Small intestine (tissue), 7 donors: ENCODE measurements around the gene ZNF76. TPM values are rescaled to one million over a fixed set of nuclear protein-coding genes. Genes with fewer than 3 reads are reported as not detected.

Source experiments
- DNase-seq, 2 donors: peaks; one replicate each; pipeline versions ENCODE4 v3.0.0 to v3.0.0-alpha.2; 2013
- FAIRE-seq: peaks from 2 replicates; lab custom pipeline; 2012; peaks lifted over from hg19 to GRCh38; lab: Jason Lieb, UNC
- H3K27ac ChIP-seq, 3 donors: one replicate each; pipeline ENCODE4 v1.5.1; 2013; ENCODE audit warnings: low read length in 2 of 3, mild to moderate bottlenecking in 2 of 3, control low read depth in 1 of 3, inconsistent platforms in 1 of 3, low read depth in 1 of 3, moderate library complexity in 1 of 3
- H3K27me3 ChIP-seq, 3 donors: one replicate each; pipeline ENCODE4 v1.6.1; 2013; ENCODE audit warnings: low read length in 3 of 3, inconsistent platforms in 1 of 3; ENCODE audit not compliant: control insufficient read depth in 3 of 3, insufficient read depth in 3 of 3
- H3K36me3 ChIP-seq, 3 donors: one replicate each; pipeline ENCODE4 v1.6.1; 2013; ENCODE audit warnings: low read length in 3 of 3, inconsistent platforms in 1 of 3, low read depth in 1 of 3, mild to moderate bottlenecking in 1 of 3, moderate library complexity in 1 of 3; ENCODE audit not compliant: control insufficient read depth in 3 of 3, insufficient read depth in 2 of 3
- H3K4me1 ChIP-seq, 3 donors: one replicate each; pipeline ENCODE4 v1.6.1; 2013; ENCODE audit warnings: low read length in 2 of 3, inconsistent platforms in 1 of 3, low read depth in 1 of 3, mild to moderate bottlenecking in 1 of 3, moderate library complexity in 1 of 3; ENCODE audit not compliant: control insufficient read depth in 3 of 3, insufficient read depth in 2 of 3
- H3K4me3 ChIP-seq, 3 donors: one replicate each; pipeline ENCODE4 v1.5.1; 2013; ENCODE audit warnings: low read length in 3 of 3, control low read depth in 1 of 3, inconsistent platforms in 1 of 3, low read depth in 1 of 3, mild to moderate bottlenecking in 1 of 3, moderate library complexity in 1 of 3
- H3K9me3 ChIP-seq, 2 donors: one replicate each; pipeline ENCODE4 v1.6.1; 2013; ENCODE audit warnings: low read depth in 1 of 2, low read length in 1 of 2; ENCODE audit not compliant: control insufficient read depth in 2 of 2, insufficient read depth in 1 of 2
- WGBS, 3 donors: extraction: QIAGEN DNeasy Blood & Tissue Kit; methylation state at CpG; one replicate each; pipeline ENCODE4 v1.1.7; 2013; 5-methylcytosine and 5-hydroxymethylcytosine counted together
- polyA plus RNA-seq, 4 donors: library from polyadenylated mRNA; stranded (reverse) in 3 of 4; unstranded in 1 of 4; fragments of 200-250 nt in 3 of 4; fragments of 120-200 nt in 1 of 4; gene quantifications; one replicate each; pipeline versions ENCODE4 v1.2.1 to v1.2.3, GENCODE V29; 2013
- donor health status: healthy with polysubstance abuse.
- donor health status: control.
- donor health status: control.
- donor health status: Bipolar disorder and iron deficiency.
- donor health status: healthy.

Gene ZNF76
- polyA plus RNA-seq, 4 donors, result 16.2 to 33.9 (median 24.4) TPM

DNA sequence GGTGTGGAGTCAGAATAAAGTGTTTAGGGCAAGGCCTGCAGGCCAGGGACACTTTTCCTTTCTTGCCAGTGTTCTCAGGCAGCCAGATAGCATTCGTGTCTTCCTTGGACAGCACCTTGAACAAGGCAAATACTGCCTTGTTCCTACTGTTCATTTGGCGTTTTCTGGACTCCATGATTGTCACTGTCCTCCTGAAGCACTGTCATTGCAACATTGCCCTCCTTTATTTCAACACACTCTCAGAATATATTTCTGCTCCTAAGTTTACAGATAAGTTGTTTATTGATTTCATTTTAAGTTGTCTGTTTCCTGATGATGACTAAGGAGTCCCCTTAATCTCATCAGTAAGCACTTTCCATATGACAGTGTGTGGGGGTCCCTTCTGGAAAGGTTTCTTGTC lies 22.9 kb downstream of the ZNF76 start:
- Histone ChIP-seq H3K4me1 (no peaks in the 10 kb centered on the region), H3K9me3 (no peaks in the 10 kb centered on the region), H3K4me3 (no peak overlapping the region), H3K36me3 (peaks cover 0 to 46% (median 6%) of the 10 kb centered on the region in 3 donors), H3K27me3 (no peaks in the 10 kb centered on the region), H3K27ac (no peak overlapping the region)
- no peak for FAIRE-seq
- 91 to 100% (median 96%) methylated on average over 2 of the region's 2 CpGs for WGBS, 3 donors
- DNase-seq, result no peak

DNA sequence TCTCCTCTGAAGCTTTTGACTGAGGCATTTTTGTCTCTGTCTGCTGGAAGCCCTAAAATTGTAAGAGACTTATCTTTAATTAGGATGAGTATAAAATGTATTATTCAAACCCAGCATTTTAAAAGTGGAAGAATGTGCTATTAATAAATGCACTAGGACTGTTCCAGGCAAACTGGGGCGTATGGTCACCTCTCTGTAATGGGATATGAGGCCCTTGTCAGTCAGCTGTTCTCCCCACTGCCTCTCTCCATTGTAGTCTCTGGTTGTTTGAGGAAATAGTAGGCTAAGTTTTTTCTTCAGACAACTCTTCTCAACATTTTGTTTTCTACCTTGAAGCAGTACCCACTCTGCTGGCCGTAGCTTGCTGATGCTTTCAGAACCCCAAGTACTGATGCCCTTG lies 23.8 kb downstream of the ZNF76 start:
- H3K36me3 ChIP-seq, result peaks cover 5 to 55% (median 10%) of the 10 kb centered on the region in 3 donors
- WGBS, 3 donors, result 68 to 96% (median 90%) methylated on average over 2 of the region's 2 CpGs

DNA sequence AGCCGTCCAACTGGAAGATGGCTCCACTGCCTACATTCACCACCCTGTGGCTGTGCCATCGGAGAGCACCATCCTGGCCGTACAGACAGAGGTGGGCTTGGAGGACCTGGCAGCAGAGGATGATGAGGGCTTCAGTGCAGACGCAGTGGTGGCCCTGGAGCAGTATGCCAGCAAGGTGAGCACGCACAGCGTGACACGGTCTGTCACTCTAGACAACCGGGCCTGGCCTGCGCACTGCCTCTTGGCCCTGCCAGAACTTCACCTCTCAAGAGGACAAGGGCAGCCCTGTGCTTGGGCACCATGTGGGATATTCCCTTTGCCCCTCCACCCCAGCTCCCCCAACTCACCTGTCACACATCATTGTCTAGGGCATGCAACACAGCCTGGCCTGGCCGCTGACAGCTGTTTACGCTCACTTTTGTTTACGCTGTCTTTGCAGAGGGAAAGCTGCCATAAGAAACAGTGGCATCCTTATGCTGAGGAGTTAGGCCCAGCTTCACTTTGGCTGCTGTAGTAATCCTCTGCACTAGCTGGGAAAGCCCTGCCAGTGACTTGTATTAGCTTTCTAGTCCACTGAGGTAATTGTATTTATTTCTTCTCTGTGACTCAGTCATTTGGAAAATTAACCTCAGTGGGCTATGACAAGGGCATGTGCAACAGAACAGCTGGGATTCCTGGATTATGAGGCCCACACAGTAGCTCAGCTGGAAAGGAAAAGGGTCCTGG lies 28.3 kb downstream of the ZNF76 start:
- Histone ChIP-seq H3K27ac (no peak overlapping the region), H3K9me3 (no peaks in the 10 kb centered on the region), H3K27me3 (no peaks in the 10 kb centered on the region), H3K36me3 (peaks cover 14 to 83% (median 18%) of the 10 kb centered on the region in 3 donors), H3K4me1 (no peaks in the 10 kb centered on the region), H3K4me3 (no peak overlapping the region)
- no peak for FAIRE-seq
- DNase-seq, result no peak
- 91 to 95% (median 93%) methylated on average over 12 of the region's 12 CpGs for WGBS, 3 donors

More for the DNA sequence above, 23.8 kb downstream of the ZNF76 start:
- Histone ChIP-seq H3K27ac (no peak overlapping the region), H3K4me3 (no peak overlapping the region), H3K9me3 (no peaks in the 10 kb centered on the region), H3K4me1 (no peaks in the 10 kb centered on the region), H3K27me3 (no peaks in the 10 kb centered on the region)
- DNase-seq (no peak), FAIRE-seq (no peak)

DNA sequence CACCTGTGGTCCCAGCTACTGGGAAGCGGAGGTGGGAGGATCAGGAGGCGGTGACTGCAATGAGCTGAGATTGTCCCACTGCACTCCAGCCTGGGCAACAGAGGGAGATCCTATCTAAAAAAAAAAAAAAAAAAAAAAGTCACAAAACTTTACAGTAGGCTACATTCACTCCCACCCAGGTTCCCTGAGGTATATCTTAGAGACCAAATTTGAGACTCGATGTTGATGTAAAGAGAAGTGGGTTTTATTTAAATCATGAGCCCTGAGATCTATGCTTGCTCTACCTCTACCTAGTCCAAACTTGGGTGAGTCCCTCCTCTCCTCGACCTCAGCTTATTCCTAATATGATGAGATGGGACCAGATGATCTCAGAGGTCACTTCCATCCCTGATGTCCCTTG lies 29.3 kb downstream of the ZNF76 start:
- Histone ChIP-seq H3K36me3 (peaks cover 14 to 87% (median 24%) of the 10 kb centered on the region in 3 donors), H3K9me3 (no peaks in the 10 kb centered on the region), H3K27me3 (no peaks in the 10 kb centered on the region), H3K4me3 (no peak overlapping the region), H3K4me1 (no peaks in the 10 kb centered on the region), H3K27ac (no peak overlapping the region)
- DNase-seq (no peak), FAIRE-seq (no peak)
- 70 to 73% (median 73%) methylated on average over 4 of the region's 4 CpGs for WGBS, 3 donors

DNA sequence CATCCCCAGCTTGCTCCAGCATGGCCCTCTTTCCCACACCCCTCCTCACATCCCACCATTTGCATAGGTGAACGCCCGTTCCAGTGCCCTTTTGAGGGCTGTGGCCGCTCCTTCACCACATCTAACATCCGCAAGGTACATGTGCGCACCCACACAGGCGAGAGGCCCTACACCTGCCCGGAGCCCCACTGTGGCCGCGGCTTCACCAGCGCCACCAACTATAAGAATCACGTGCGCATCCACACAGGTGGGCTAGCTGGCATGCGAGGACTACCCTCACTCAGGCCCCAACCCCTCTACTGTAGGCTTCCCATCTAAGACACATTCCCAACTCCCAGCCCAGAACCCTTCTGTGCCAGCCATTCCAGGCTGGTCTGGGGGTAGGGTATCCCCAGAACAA lies 32.0 kb downstream of the ZNF76 start:
- WGBS, 3 donors, result 95 to 96% (median 95%) methylated on average over 13 of the region's 13 CpGs
- Histone ChIP-seq H3K9me3 (no peaks in the 10 kb centered on the region), H3K27ac (no peak overlapping the region), H3K36me3 (peaks cover 11 to 93% (median 24%) of the 10 kb centered on the region in 3 donors), H3K4me3 (no peak overlapping the region), H3K4me1 (no peaks in the 10 kb centered on the region), H3K27me3 (no peaks in the 10 kb centered on the region)
- DNase-seq, result no peak
- FAIRE-seq, result no peak

DNA sequence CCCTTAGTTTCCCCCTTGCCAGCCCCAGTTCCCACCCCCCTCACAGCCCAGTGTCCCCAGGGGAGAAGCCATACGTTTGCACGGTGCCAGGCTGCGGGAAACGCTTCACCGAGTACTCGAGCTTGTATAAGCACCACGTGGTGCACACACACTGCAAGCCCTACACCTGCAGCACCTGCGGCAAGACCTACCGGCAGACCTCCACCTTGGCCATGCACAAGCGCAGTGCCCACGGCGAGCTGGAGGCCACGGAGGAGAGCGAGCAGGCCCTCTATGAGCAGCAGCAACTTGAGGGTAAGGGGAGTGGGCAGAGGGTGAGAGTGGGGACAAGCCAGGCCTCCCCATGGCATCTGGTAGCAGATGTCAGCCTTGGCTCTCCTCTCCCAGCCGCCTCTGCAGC lies 33.0 kb downstream of the ZNF76 start:
- peaks cover 10 to 88% (median 24%) of the 10 kb centered on the region in 3 donors for H3K36me3 ChIP-seq
- FAIRE-seq, result no peak
- H3K27ac ChIP-seq, result no peak overlapping the region
- no peaks in the 10 kb centered on the region for H3K27me3 ChIP-seq
- no peak overlapping the region for H3K4me3 ChIP-seq
- no peaks in the 10 kb centered on the region for H3K9me3 ChIP-seq
- no peak for DNase-seq
- peaks cover 0 to 6% (median 0%) of the 10 kb centered on the region in 3 donors for H3K4me1 ChIP-seq
- WGBS, 3 donors, result 73 to 83% (median 74%) methylated on average over 15 of the region's 15 CpGs

DNA sequence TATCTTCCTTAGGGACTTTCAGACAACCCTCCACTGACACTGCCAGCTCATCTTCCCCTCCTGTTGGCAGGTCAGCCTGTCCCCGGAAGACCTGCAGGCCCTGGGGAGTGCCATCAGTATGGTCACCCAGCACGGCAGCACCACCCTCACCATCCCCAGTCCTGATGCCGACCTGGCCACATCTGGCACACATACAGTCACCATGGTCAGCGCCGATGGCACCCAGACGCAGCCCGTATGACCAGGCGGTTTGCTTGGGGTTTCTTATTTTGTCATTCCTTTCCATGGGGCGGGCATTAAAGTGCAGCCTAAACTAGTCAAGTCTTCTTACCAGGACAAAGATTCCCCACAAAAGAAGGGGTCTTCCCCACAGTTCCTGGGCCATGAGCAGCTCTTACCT lies 34.1 kb downstream of the ZNF76 start:
- Histone ChIP-seq H3K4me3 (no peak overlapping the region), H3K9me3 (no peaks in the 10 kb centered on the region), H3K36me3 (peaks cover 6 to 78% (median 20%) of the 10 kb centered on the region in 3 donors), H3K27me3 (no peaks in the 10 kb centered on the region), H3K27ac (no peak overlapping the region), H3K4me1 (peaks cover 0 to 15% (median 0%) of the 10 kb centered on the region in 3 donors)
- 90 to 92% (median 90%) methylated on average over 9 of the region's 9 CpGs for WGBS, 3 donors
- FAIRE-seq (no peak), DNase-seq (no peak)

DNA sequence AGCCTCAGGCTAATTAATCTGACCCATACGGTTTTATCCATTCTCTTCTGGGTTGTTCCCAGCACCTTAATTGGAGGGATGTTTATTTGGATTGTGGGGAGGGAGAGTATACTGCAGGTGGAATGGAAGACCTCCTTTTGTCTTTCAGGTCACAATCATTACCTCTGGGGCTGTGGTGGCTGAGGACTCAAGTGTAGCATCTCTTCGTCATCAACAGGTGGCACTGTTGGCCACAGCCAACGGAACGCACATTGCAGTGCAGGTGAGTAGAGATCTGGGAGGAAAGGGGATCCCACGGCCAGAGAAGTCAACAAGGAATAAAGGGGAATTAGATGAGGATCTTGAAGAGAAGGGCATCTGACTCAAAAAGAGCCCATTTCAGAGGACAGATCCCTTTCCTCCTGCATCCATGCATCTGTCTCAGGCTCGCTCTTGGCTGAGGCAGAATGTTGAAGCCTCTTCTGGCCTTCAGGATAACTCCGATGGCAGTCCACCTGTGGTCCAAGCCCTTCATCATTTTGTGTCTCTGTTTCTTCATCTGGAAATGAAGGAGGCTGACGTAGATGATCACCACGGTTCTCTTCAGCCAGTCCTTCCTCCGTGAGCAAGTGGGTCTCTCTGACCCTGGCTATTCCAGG lies 34.9 kb downstream of the ZNF76 start:
- DNase-seq, result peak; percentile 61 to 73
- Histone ChIP-seq H3K4me1 (peaks cover 0 to 18% (median 0%) of the 10 kb centered on the region in 3 donors), H3K27ac (no peak overlapping the region), H3K36me3 (peaks cover 6 to 72% (median 17%) of the 10 kb centered on the region in 3 donors), H3K27me3 (no peaks in the 10 kb centered on the region), H3K9me3 (no peaks in the 10 kb centered on the region), H3K4me3 (no peak overlapping the region)
- no peak for FAIRE-seq
- WGBS, 3 donors, result 49 to 57% (median 51%) methylated on average over 10 of the region's 10 CpGs
